ENCODE data around the gene SHISA9. TPM values are rescaled to one million over a fixed set of nuclear protein-coding genes. Genes with fewer than 3 reads are reported as not detected.

The SHISA9 gene
- total and polyA plus RNA-seq, 5 donors from 2014 or later, result not detected

GRCh38 chr16:13046061-13046821 is 144.8 kb downstream of the SHISA9 start:
- Histone ChIP-seq H3K27me3 (ENCODE audit: control insufficient read depth, insufficient read depth, low read length) (no peaks in the 10 kb centered on the region), H3K27ac (ENCODE audit: insufficient read depth, low read length, poor library complexity, severe bottlenecking) (no peak overlapping the region), H3K4me3 (ENCODE audit: low read depth, low read length) (no peak overlapping the region), H3K4me1 (ENCODE audit: control insufficient read depth, insufficient read depth, low read length, poor library complexity, severe bottlenecking) (no peaks in the 10 kb centered on the region), H3K36me3 (ENCODE audit: control insufficient read depth, insufficient read depth, low read length) (no peaks in the 10 kb centered on the region), H3K9me3 (ENCODE audit: control insufficient read depth in 2 of 2, low read length in 2 of 2) (peaks cover 4 to 5% of the 10 kb centered on the region in 2 experiments)
- H3K27ac Mint-ChIP-seq, result no peak overlapping the region
- no peaks in the 10 kb centered on the region for H3K27me3 Mint-ChIP-seq
- ATAC-seq (ENCODE audit: low read depth in 2 of 2) (no peak), DNase-seq (no peak)
- no peak overlapping the region for H3K4me3 Mint-ChIP-seq
- no peaks in the 10 kb centered on the region for H3K36me3 Mint-ChIP-seq
- peaks cover 0 to 10% (median 6%) of the 10 kb centered on the region in 7 donors for H3K9me3 Mint-ChIP-seq
- no peaks in the 10 kb centered on the region for H3K4me1 Mint-ChIP-seq

- DNase-seq (no peak), ATAC-seq (ENCODE audit: low read depth in 2 of 2) (no peak)
- no peak overlapping the region for H3K4me3 ChIP-seq (ENCODE audit: low read depth, low read length)
- no peak overlapping the region for H3K27ac ChIP-seq (ENCODE audit: insufficient read depth, low read length, poor library complexity, severe bottlenecking)
- Mint-ChIP-seq H3K27me3 (no peaks in the 10 kb centered on the region), H3K9me3 (peaks cover 0 to 10% (median 6%) of the 10 kb centered on the region in 7 donors), H3K4me1 (no peaks in the 10 kb centered on the region), H3K27ac (no peak overlapping the region), H3K36me3 (no peaks in the 10 kb centered on the region), H3K4me3 (no peak overlapping the region)
- no peaks in the 10 kb centered on the region for H3K27me3 ChIP-seq (ENCODE audit: control insufficient read depth, insufficient read depth, low read length)
- peaks cover 4 to 5% of the 10 kb centered on the region in 2 experiments for H3K9me3 ChIP-seq (ENCODE audit: control insufficient read depth in 2 of 2, low read length in 2 of 2)
- no peaks in the 10 kb centered on the region for H3K36me3 ChIP-seq (ENCODE audit: control insufficient read depth, insufficient read depth, low read length)
- H3K4me1 ChIP-seq (ENCODE audit: control insufficient read depth, insufficient read depth, low read length, poor library complexity, severe bottlenecking), result no peaks in the 10 kb centered on the region
Observed at GRCh38 chr16:13047276-13047675, 145.9 kb downstream of the SHISA9 start.

GRCh38 chr16:13049688-13050087 is 148.3 kb downstream of the SHISA9 start:
- ATAC-seq (ENCODE audit: low read depth in 2 of 2) (no peak), DNase-seq (no peak)
- H3K36me3 ChIP-seq (ENCODE audit: control insufficient read depth, insufficient read depth, low read length), result no peaks in the 10 kb centered on the region
- no peaks in the 10 kb centered on the region for H3K4me1 ChIP-seq (ENCODE audit: control insufficient read depth, insufficient read depth, low read length, poor library complexity, severe bottlenecking)
- Mint-ChIP-seq H3K9me3 (peaks cover 0 to 7% (median 3%) of the 10 kb centered on the region in 7 donors), H3K4me1 (no peaks in the 10 kb centered on the region), H3K27ac (no peak overlapping the region), H3K4me3 (no peak overlapping the region), H3K27me3 (no peaks in the 10 kb centered on the region), H3K36me3 (no peaks in the 10 kb centered on the region)
- no peak overlapping the region for H3K27ac ChIP-seq (ENCODE audit: insufficient read depth, low read length, poor library complexity, severe bottlenecking)
- peaks cover 4 to 5% of the 10 kb centered on the region in 2 experiments for H3K9me3 ChIP-seq (ENCODE audit: control insufficient read depth in 2 of 2, low read length in 2 of 2)
- no peaks in the 10 kb centered on the region for H3K27me3 ChIP-seq (ENCODE audit: control insufficient read depth, insufficient read depth, low read length)
- H3K4me3 ChIP-seq (ENCODE audit: low read depth, low read length), result no peak overlapping the region

- H3K4me3 ChIP-seq (ENCODE audit: low read depth, low read length), result no peak overlapping the region
- no peaks in the 10 kb centered on the region for H3K4me1 ChIP-seq (ENCODE audit: control insufficient read depth, insufficient read depth, low read length, poor library complexity, severe bottlenecking)
- Mint-ChIP-seq H3K27me3 (no peaks in the 10 kb centered on the region), H3K4me1 (no peaks in the 10 kb centered on the region), H3K4me3 (no peak overlapping the region), H3K36me3 (no peaks in the 10 kb centered on the region), H3K9me3 (peaks cover 3 to 11% (median 5%) of the 10 kb centered on the region in 7 donors), H3K27ac (no peak overlapping the region)
- ATAC-seq (ENCODE audit: low read depth in 2 of 2), result no peak
- peaks cover 4 to 5% of the 10 kb centered on the region in 2 experiments for H3K9me3 ChIP-seq (ENCODE audit: control insufficient read depth in 2 of 2, low read length in 2 of 2)
- H3K27me3 ChIP-seq (ENCODE audit: control insufficient read depth, insufficient read depth, low read length), result no peaks in the 10 kb centered on the region
- H3K27ac ChIP-seq (ENCODE audit: insufficient read depth, low read length, poor library complexity, severe bottlenecking), result no peak overlapping the region
- no peaks in the 10 kb centered on the region for H3K36me3 ChIP-seq (ENCODE audit: control insufficient read depth, insufficient read depth, low read length)
- DNase-seq, result no peak
Observed at GRCh38 chr16:13052431-13052830, 151.0 kb downstream of the SHISA9 start.

- Histone ChIP-seq H3K27me3 (ENCODE audit: control insufficient read depth, insufficient read depth, low read length) (no peaks in the 10 kb centered on the region), H3K36me3 (ENCODE audit: control insufficient read depth, insufficient read depth, low read length) (no peaks in the 10 kb centered on the region), H3K4me1 (ENCODE audit: control insufficient read depth, insufficient read depth, low read length, poor library complexity, severe bottlenecking) (no peaks in the 10 kb centered on the region), H3K9me3 (ENCODE audit: control insufficient read depth in 2 of 2, low read length in 2 of 2) (no peaks in the 10 kb centered on the region), H3K4me3 (ENCODE audit: low read depth, low read length) (no peak overlapping the region), H3K27ac (ENCODE audit: insufficient read depth, low read length, poor library complexity, severe bottlenecking) (no peak overlapping the region)
- H3K27ac Mint-ChIP-seq, result no peak overlapping the region
- DNase-seq (no peak), ATAC-seq (ENCODE audit: low read depth in 2 of 2) (no peak)
- H3K4me3 Mint-ChIP-seq, result peak overlapping the region in 1 of 4 donors; percentile 26
- no peaks in the 10 kb centered on the region for H3K27me3 Mint-ChIP-seq
- H3K4me1 Mint-ChIP-seq, result no peaks in the 10 kb centered on the region
- peaks cover 1 to 14% (median 5%) of the 10 kb centered on the region in 7 donors for H3K9me3 Mint-ChIP-seq
- no peaks in the 10 kb centered on the region for H3K36me3 Mint-ChIP-seq
Observed at GRCh38 chr16:13055480-13055879, 154.1 kb downstream of the SHISA9 start.

- H3K36me3 Mint-ChIP-seq, result no peaks in the 10 kb centered on the region
- H3K4me3 Mint-ChIP-seq, result no peak overlapping the region
- Histone ChIP-seq H3K4me1 (ENCODE audit: control insufficient read depth, insufficient read depth, low read length, poor library complexity, severe bottlenecking) (no peaks in the 10 kb centered on the region), H3K4me3 (ENCODE audit: low read depth, low read length) (no peak overlapping the region), H3K27me3 (ENCODE audit: control insufficient read depth, insufficient read depth, low read length) (no peaks in the 10 kb centered on the region), H3K9me3 (ENCODE audit: control insufficient read depth in 2 of 2, low read length in 2 of 2) (no peaks in the 10 kb centered on the region), H3K36me3 (ENCODE audit: control insufficient read depth, insufficient read depth, low read length) (no peaks in the 10 kb centered on the region), H3K27ac (ENCODE audit: insufficient read depth, low read length, poor library complexity, severe bottlenecking) (no peak overlapping the region)
- H3K27ac Mint-ChIP-seq, result no peak overlapping the region
- H3K27me3 Mint-ChIP-seq, result no peaks in the 10 kb centered on the region
- ATAC-seq (ENCODE audit: low read depth in 2 of 2) (no peak), DNase-seq (no peak)
- H3K4me1 Mint-ChIP-seq, result no peaks in the 10 kb centered on the region
- H3K9me3 Mint-ChIP-seq, result peaks cover 0 to 11% (median 5%) of the 10 kb centered on the region in 7 donors
Observed at GRCh38 chr16:13056607-13057006, 155.2 kb downstream of the SHISA9 start.

GRCh38 chr16:13060932-13061331 is 159.5 kb downstream of the SHISA9 start:
- Histone ChIP-seq H3K27me3 (ENCODE audit: control insufficient read depth, insufficient read depth, low read length) (no peaks in the 10 kb centered on the region), H3K9me3 (ENCODE audit: control insufficient read depth in 2 of 2, low read length in 2 of 2) (no peaks in the 10 kb centered on the region), H3K4me1 (ENCODE audit: control insufficient read depth, insufficient read depth, low read length, poor library complexity, severe bottlenecking) (no peaks in the 10 kb centered on the region), H3K4me3 (ENCODE audit: low read depth, low read length) (no peak overlapping the region), H3K36me3 (ENCODE audit: control insufficient read depth, insufficient read depth, low read length) (no peaks in the 10 kb centered on the region), H3K27ac (ENCODE audit: insufficient read depth, low read length, poor library complexity, severe bottlenecking) (no peak overlapping the region)
- Mint-ChIP-seq H3K36me3 (no peaks in the 10 kb centered on the region), H3K4me1 (no peaks in the 10 kb centered on the region), H3K9me3 (peaks cover 0 to 11% (median 4%) of the 10 kb centered on the region in 7 donors), H3K27me3 (no peaks in the 10 kb centered on the region), H3K4me3 (no peak overlapping the region), H3K27ac (no peak overlapping the region)
- ATAC-seq (ENCODE audit: low read depth in 2 of 2), result no peak
- no peak for DNase-seq

GRCh38 chr16:13061691-13062090 is 160.3 kb downstream of the SHISA9 start:
- H3K9me3 ChIP-seq (ENCODE audit: control insufficient read depth in 2 of 2, low read length in 2 of 2), result no peaks in the 10 kb centered on the region
- DNase-seq (no peak), ATAC-seq (ENCODE audit: low read depth in 2 of 2) (no peak)
- Mint-ChIP-seq H3K4me3 (no peak overlapping the region), H3K4me1 (no peaks in the 10 kb centered on the region), H3K27ac (no peak overlapping the region), H3K9me3 (peaks cover 0 to 14% (median 3%) of the 10 kb centered on the region in 7 donors), H3K27me3 (no peaks in the 10 kb centered on the region), H3K36me3 (no peaks in the 10 kb centered on the region)
- no peaks in the 10 kb centered on the region for H3K36me3 ChIP-seq (ENCODE audit: control insufficient read depth, insufficient read depth, low read length)
- no peak overlapping the region for H3K27ac ChIP-seq (ENCODE audit: insufficient read depth, low read length, poor library complexity, severe bottlenecking)
- H3K4me1 ChIP-seq (ENCODE audit: control insufficient read depth, insufficient read depth, low read length, poor library complexity, severe bottlenecking), result no peaks in the 10 kb centered on the region
- H3K4me3 ChIP-seq (ENCODE audit: low read depth, low read length), result no peak overlapping the region
- H3K27me3 ChIP-seq (ENCODE audit: control insufficient read depth, insufficient read depth, low read length), result no peaks in the 10 kb centered on the region
